D341Med (cell line): ENCODE results near the gene LRRC8C.
"Not testable (repeated sequence)": the region's sequence is repeated elsewhere in the genome, so short reads cannot be mapped to it uniquely, and the experiment has no call there.

Experiments used
- DNase-seq: peaks from one replicate; pipeline ENCODE4 v3.0.0; 2012; ENCODE audit warnings: low spot score

Gene LRRC8C

GRCh38 chr1:89704014-89704413 is 71.1 kb downstream of the LRRC8C start:
- DNase-seq, result no peak

DNA sequence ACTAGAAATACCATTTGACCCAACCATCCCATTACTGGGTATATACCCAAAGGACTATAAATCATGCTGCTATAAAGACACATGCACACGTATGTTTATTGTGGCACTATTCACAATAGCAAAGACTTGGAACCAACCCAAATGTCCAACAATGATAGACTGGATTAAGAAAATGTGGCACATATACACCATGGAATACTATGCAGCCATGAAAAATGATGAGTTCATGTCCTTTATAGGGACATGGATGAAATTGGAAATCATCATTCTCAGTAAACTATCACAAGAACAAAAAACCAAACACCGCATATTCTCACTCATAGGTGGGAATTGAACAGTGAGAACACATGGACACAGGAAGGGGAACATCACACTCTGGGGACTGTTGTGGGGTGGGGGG is 72.0 kb downstream of the LRRC8C start:
- DNase-seq, result not testable (repeated sequence)

DNA sequence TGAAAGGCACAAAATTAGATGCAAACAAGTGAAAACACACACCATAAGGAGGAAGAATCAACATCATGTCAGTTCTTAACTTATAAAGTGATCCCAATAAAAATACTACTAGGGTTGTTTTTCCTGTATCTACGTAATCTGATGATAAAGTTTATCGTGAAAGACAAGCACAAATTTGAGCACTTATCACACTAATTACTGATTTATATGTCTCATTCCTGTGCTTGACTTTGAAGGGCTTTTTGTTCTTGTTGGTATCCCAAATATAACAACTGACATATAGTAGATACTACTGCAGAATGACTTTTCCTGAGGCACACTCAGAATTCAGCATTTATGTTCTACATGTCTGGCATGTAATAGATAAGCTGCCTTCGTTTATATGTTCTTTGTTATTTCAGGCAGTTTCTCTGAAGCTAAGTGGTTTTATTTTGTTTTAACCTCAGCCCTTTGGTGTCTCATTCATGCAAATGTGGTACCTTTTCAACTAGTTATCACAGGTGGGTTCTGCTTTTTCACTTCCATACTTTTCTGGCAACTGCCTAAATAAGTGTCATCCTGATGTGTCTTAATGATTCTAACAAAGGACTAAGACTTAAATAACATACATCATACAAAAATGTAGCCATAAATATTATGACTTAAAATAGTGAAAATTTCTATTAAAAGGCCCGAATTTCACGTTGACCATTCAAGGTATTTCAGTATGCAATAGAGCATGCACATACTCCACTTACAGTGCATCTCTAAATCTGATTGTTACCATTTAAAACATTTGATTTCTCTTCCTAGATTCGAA is 73.2 kb downstream of the LRRC8C start:
- no peak for DNase-seq

- no peak for DNase-seq
Observed at GRCh38 chr1:89706700-89707012, 73.7 kb downstream of the LRRC8C start.

- no peak for DNase-seq
Observed at GRCh38 chr1:89708751-89709375, 75.9 kb downstream of the LRRC8C start.

DNA sequence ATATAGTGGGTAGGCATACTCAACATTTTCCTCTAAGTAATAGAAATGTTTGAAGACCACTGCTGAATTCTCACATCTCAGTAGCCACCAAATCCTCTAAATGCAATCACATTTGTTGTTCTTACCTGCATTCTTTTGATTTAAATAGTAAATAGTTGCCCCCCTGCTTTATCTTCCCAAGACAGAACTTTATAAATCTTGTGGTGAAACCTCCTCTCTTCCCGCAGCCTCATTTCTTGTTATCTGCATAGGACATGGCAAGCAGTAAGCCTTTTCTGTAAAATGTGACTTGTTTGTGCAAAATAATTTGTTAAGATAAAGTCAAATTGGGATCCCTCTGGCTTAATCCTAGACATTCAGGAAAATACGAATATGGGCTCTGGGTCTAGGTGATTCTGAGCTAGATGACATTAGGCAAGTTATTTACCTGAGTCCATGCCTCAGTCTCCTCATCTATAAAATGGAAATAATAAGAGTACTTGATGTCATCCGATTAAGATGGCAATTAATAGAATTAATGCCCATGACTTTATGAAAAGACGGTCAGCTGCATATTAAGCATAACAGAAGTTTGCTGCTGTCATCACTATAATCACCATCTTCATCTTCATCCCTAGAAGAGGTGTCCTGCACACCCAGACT is 77.7 kb downstream of the LRRC8C start:
- no peak for DNase-seq

- no peak for DNase-seq
Observed at GRCh38 chr1:89711140-89711778, 78.3 kb downstream of the LRRC8C start.

DNA sequence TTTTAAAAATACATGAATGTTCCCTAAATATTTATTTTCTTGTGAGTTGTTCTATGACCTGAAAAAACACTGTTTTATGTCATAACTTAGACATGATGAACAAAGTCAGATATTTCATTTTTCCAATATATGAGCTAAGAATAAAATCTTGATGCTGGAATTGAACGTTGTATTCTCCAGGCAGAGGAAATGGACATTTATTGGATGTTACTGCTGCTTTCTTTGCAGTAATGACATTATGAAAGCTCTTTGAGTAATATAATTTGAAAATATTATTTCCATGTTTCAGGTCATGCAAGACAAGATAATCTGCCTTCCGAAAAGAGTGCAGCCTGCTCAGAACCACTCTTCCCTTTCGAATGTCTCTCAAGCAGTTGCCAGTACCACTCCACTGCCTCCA is 79.5 kb downstream of the LRRC8C start:
- no peak for DNase-seq

DNA sequence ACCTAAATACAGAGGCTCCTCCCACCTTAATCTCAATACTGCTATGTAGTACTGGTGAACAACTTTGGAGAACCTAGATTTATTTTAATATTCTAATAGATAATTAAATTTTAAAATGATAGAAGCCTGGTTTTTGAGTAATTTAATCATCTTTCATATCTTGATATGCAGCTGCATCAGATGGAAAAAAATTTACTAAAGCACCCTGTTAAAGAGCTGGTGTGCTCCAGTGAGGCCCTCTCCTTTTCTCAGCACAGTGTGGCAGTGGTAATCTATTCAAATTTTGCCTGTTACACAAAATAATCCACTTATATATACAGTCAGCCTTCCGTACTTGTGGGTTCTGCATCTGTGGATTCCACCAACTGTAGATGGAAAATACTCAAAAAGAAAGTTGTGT is 82.8 kb downstream of the LRRC8C start:
- DNase-seq, result no peak

- DNase-seq, result peak; percentile 39
Observed at GRCh38 chr1:89719502-89720306, 86.8 kb downstream of the LRRC8C start.

GRCh38 chr1:89720839-89721238 is 87.9 kb downstream of the LRRC8C start:
- no peak for DNase-seq

DNA sequence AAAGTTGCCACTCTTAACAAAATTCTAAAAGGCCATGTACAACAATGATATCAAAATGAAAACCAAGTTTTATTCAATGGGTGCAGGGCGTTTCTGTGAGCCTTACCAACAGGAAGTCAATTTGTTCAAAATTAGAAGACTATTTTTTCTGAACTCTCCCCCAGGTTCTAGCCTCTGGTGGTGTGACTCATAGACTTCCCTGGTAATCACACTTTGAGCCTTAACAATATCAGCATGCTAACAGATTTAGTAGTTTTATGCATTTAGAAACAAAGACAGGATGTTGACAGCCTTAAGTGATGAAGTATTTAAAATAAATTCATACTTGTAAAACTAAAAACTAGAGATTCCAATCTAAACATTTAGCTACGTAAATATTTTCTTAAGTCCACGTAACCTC is 88.4 kb downstream of the LRRC8C start:
- DNase-seq, result no peak

GRCh38 chr1:89723144-89723543 is 90.2 kb downstream of the LRRC8C start:
- no peak for DNase-seq

DNA sequence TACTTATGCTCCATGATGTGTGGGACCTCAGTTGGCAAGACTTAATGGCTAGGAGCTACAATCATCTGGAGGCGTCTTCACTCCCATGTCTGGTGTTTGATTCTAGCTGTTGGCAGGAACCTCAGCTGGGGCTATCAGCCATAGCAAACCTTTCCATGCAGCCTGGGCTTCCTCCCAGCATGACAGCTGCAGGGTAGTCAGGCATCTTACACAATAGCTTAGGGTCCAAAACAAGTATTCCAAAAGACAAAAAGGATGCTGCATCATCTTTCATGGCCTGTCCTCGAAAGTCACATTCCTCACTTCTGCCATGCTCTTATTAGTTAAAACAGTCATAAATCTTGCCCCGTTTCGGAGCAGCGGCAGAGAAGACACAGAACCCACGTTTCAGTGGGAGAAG is 90.9 kb downstream of the LRRC8C start:
- DNase-seq, result no peak

DNA sequence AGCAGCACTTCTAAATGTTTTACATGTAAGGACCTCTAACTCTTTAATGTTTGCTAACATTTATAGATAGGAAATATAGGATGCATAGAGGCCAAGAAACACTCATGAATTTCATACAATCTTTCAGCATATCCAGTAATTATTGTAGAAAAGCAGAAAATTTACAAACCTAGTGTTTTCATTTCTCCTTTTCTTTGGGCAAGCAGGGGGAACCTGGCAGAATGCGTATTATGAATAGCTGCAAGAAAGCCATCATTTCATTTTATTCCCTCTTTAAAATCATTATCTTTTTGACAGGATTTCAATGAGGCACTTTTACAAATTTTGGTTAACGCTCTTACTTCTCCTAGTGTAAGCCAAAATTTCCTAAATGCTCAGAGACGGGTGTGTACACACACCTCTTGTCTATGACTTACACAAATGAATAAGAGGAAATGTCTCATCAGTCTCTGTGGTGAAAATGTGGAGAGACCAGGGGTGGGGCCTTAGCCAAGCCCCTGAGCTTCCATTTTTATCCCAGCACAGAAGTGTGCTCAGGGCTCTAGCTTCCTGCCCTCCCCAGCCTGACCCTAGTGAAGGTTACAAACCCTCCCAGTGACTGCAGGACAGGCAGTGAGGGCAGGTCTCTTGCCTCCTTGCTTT is 91.6 kb downstream of the LRRC8C start:
- DNase-seq, result no peak

GRCh38 chr1:89725011-89725370 is 92.1 kb downstream of the LRRC8C start:
- no peak for DNase-seq

DNA sequence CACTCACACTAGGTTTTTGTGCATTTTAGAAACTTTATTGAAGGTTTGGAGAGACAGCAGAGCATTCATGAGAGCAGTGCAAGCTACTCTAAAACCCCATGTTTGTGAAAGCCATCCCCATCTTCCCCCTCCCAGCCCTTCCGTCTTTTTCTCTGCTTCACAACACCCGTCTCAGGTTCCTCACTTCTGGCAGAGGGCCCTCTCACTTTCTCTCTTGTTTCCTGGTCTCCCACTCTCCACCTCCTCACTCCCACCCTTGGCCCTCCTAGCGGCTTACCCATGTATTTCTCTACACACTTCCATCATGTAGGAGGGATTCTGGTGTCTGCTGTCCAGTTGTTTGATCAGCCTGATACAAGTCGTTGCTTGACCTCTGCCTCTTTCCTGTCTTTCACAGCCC is 92.7 kb downstream of the LRRC8C start:
- DNase-seq, result no peak

DNA sequence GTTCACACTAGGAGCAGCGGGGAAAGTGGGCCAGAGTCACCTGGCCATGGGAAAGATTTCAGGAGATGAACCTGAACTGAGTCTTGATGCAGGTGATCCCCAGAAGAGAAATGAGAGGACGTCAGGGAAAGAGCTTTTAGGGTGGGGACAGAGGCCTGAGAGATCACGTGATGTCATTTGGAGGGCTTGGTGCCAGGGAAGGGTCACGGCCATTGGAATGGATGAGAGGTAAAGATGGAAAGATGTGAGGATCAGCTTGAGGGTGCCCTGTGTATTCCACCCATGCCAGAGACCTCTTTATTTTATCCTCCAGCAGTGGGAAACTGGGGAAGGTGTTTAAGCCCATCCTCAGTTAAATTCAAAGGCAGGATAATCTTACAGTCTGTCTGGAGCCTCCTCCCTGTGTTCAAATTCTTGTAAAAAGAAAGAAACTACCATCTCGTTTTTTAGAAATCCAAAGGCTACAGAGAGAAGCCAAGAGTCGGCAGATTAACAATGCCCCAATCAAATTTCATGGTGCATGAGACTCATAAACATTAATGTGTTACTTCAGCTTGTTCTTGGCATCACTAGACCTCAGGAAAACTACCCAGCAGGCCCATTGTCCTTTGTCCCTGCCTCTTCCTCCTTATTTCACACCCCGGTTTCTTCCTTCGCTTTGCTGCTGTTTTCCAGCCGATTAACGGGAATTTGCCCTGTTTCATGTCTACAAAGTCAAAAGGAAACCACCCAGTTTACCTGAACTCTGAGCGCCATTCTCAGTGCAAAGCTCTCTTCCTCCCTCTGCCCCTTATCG is 94.8 kb downstream of the LRRC8C start:
- DNase-seq, result no peak

GRCh38 chr1:89728381-89728780 is 95.5 kb downstream of the LRRC8C start:
- no peak for DNase-seq

GRCh38 chr1:89732206-89732605 is 99.3 kb downstream of the LRRC8C start:
- no peak for DNase-seq

GRCh38 chr1:89732643-89733222 is 99.8 kb downstream of the LRRC8C start:
- DNase-seq, result no peak
